Skin of body (tissue), 2 donors: ENCODE data around the gene CPAMD8. TPM values are rescaled to one million over a fixed set of nuclear protein-coding genes. Genes with fewer than 3 reads are reported as not detected.
"Not testable (repeated sequence)": the region's sequence is repeated elsewhere in the genome, so short reads cannot be mapped to it uniquely, and the experiment has no call there.

Source experiments
- DNase-seq: peaks from one replicate; lab custom pipeline; 2025; lab: John Stamatoyannopoulos, UW
- total RNA-seq: library from RNA; depleted of rRNA; stranded (reverse); fragments of >200 nt; gene quantifications from one replicate; pipeline ENCODE4 v1.2.3, GENCODE V29; 2014

The CPAMD8 gene
- total RNA-seq, 1 donor from 2014 or later = 4.0 TPM

DNA sequence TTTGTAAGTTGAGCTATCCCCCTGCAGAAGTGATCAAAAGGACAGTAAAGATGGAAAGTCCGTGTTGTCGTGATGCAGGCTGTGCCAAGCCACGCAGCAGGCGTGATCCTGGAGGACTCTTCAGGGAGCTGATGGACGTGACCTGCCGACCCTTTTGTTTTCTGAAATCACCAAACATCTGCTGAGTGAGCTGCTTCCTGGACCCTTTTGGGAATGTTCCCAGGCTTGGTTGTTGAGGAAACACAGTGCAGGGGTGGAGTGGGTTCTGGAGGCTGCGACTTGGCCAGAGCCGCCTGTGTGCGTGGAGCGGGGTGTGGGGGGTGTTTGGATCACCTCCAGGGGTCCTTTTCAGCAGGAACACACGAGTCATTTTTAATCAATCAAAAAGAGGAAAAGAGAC, 15.4 kb upstream of the CPAMD8 start:
- peak; percentile 31 for DNase-seq

DNA sequence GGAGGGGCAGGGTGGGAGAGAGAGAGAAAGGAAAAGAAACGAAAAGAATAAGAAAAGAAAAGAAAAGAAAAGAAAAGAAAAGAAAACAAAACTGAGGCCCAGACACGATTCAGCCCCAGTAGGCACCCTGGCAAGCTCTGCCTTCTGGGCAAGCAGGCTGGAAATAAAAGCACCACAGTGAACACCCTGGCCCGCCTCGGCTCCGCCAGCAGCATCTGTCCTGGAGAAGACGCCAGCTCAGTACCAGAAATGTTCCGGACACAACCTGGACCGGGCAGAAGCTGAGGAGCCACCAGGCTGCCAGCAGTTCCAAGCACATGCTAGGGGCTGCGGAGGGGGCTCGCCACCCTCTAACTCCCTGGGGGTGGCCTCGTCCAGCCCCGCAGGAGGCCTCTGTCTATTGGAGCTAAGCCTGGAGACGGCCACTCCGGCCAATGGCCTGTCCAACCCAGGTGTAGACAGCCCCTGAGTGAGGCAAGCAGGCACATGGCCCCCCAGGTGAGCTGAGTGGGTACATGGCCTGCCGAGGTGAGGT, 11.4 kb upstream of the CPAMD8 start:
- DNase-seq = no peak

DNA sequence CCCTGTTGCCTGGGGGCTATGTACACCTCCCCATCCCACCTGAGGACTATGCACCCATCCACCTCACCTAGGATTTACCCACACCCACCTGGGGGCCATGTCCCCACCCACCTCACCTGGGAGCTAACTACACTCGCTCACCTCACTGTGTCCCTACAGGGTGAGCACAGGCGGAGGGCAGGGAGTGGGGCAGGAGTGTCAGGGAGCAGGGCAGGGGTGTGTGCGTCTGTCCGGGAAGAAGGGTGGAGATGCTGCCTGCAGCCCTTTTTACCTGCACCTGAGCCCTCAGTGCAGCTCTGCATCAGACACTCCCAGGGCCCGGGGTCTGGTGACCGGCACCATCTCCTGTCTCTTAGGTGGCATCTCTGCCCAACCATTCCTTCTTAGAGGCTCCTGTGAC, 10.6 kb upstream of the CPAMD8 start:
- no peak for DNase-seq

DNA sequence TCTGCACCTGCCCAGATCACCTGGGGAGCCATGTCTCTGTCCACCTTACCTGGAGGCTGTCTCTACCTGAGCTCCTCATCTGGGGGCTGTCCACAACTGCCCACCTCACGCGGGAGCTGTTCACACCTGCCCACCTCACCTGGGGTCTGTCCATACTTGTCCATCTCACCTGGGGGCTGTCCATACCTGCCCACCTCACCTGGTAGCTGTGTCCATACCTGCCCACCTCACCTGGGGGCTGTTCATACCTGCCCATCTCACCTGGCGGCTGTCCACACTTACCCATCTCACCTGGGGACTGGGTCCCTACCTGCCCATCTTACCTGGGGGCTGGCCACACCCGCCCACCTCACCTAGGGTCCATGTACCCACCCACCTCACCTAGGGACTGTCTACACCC, 10.0 kb upstream of the CPAMD8 start:
- no peak for DNase-seq

DNA sequence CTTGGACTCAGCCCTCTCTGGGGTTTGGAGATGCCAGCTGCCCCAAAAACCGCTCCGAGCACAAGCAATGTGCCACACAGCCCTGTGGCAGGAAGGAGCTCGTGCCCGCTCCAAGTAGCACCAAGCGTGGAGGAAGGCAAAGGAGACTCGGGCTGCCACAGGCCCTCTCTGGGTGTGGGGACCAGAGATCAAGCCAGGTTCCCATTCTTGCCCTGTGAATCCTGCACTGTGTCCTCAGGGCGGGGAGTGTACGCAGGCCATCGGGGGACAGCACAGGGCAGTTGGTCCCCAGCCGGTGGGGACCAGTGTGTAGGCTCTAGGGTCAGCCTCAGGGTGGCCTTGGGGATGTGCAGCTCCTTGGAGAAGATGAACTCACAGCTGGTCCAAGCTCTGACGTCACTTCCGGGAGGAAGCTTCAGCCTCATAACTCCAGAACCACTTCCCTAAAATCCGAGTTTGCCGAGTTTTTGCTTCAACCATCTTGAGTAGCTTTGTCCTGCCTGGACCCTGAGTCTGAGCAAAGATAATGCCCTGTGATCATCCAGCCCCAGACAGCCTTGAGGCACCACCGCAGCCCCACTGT, 9.3 kb upstream of the CPAMD8 start:
- DNase-seq = no peak

DNA sequence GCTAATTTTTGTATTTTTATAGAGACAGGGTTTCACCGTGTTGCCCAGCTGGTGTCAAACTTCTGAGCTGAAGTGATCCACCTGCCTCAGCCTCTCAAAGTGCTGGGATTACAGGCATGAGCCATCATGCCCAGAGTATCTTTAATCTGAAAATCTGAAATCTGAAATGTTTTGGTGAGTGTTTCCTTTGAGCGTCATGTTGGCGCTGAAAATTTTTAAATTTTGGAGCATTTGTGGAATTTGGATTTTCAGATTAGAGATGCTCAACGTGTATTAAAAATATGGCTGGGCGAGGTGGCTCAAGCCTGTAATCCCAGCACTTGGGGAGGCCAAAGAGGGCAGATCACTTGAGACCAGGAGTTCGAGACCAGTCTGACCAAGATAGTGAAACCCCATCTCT, 5.1 kb upstream of the CPAMD8 start:
- no peak for DNase-seq

DNA sequence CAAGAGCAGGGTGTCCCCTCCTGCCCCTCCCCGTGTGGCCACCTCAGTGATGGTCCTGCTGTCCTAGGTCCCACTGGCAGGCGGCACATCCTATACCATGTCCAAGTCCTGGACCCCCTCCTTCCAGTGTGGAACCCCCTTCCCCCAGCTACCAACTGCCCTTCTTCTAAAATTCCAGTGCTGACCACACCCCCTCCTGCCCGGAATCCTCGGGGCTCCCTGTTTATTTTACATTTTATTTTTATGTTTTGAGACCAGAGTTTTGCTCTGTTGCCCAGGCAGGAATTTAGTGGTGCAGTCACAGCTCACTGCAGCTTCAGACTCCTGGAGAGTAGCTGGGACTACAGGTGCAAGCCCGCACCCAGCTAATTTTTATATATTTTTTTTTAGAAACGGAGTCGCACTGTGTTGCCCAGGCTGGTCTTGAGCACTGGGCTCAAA, 945 bp upstream of the CPAMD8 start:
- no peak for DNase-seq

DNA sequence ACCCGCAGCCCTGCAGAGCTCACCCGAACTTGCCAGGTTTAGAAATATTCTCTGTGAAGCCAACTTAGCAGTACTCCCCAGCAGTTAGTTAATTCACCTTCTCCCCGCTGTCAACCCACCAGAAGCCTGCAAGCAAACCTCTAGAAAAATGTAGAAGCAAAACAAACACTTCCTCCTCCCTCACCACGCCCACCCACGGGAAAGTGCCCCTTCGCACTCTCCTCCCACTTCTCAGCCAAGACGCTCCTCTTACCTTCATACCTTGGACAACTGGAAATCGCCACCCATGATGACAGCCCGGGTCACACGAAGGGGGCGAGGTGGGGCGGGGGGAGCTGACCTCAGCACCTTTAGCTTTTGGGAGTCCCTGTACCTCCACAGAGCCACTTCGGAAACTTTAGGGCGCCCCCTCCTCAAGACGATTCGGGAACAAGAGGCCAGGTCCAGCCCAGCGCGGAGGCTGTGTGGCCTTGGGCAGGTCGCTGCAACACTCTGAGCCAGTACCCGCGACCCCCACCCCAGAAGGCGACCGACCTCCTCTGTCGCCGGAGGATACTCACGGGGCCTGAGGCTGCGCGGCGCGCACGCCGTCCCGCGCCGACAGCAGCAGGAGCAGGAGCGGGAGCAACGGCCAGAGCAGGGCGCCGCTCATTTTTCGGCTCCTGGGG, 485 bp downstream of the CPAMD8 start:
- no peak for DNase-seq

DNA sequence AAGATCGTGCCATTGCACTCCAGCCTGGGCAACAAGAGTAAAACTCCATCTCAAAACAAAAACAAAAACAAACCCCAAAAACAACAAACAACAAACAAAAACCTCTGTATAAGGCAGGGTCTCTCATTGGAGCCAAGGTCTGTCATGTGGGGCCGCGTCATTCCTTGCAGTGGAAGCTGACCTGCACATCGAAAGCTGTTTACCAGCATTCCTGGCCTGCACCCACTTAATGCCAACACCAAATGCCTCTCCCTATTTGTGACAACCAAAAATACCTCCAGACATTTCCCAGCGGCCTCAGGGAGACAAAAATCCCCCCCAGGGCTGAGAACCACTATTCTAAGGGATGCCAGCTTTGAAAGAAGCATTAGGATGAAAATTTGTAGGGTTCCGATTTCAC, 1.2 kb downstream of the CPAMD8 start:
- DNase-seq = no peak

DNA sequence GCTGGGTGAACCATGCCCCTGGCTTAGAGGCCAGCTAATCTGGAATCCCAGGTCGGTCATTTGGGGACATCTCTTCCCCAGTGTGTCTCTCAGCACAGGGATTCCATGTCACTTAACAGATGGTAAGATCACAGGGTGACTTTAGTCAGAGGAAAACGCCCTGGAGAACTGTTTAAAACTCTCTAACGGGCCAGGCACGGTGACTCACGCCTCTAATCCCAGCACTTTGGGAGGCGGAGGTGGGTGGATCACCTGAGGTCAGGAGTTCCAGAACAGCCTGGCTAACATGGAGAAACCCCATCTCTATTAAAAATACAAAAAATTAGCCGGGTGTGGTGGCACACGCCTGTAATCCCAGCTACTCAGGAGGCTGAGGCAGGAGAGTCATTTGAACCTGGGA, 1.7 kb downstream of the CPAMD8 start:
- DNase-seq = not testable (repeated sequence)

DNA sequence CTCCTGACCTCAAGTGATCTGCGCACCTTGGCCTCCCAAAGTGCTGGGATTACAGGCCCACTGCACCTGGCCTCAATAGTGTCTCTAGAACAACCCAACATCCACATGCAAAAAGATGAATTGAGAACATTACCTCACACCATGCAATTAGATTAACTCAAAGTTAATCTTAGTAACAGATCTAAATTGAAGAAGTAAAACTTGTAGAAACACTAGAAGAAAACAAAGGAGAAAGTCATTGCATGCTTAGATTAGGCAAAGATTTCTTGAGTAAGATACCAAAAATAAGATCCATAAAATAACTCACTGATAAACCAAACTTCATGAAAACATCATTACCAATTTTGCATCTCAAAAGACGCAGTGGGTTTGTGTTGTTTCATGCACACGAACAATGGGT, 2.8 kb downstream of the CPAMD8 start:
- no peak for DNase-seq

DNA sequence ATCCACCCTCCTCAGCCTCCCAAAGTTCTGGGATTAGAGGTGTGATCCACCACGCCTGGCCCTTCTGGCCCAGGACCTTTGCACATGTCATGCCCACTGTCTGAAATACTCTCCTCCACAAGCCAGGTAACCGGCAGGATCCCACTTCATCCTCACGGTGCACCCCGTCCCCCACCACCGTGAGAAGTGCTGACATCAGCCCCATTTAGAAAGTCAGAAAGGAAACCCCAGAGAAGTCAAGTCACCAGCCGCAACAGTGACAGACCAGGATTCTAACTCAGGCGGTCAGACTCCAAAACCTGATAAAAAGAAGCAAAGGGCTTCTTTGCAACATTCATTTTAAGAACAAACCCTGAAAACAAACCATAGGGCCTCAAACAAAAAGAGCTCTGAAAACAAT, 3.9 kb downstream of the CPAMD8 start:
- DNase-seq = no peak

DNA sequence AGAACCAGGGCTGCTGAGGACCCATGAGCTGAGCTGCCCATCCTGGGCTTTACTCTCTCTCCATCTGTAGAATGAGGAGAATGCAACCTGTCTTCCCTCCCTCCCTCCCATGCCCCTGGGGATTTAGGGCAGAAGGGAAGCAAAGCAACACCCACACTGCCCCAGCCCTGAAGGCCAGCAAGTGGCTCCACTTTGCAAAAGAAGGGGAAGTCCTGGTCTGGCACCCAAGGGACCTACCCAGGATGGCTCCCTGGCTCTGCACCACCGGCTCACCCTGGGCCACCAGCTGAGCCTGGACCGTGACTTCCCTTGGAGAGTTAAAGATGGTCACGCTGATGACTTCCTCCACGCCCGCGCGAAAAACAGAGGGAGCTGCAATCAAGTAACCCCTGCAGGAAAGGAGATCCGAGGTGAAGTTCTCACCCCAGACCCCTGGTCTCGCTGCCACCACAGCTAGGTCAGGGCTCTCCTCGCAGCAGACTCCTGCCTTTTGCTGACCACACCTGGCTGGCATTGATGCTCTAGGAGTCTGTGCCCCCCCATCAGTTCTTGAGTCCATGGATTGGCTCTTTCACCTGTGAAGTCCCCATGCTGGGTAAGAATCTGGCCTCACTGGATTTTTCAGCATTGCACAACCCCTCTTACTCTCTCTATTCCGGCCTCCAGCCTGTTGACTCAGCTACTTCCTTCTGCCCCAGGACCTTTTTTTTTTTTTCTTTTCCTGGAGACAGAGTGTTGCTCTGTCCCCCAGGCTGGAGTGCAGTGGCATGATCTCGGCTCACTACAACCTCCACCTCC, 4.6 kb downstream of the CPAMD8 start:
- no peak for DNase-seq

DNA sequence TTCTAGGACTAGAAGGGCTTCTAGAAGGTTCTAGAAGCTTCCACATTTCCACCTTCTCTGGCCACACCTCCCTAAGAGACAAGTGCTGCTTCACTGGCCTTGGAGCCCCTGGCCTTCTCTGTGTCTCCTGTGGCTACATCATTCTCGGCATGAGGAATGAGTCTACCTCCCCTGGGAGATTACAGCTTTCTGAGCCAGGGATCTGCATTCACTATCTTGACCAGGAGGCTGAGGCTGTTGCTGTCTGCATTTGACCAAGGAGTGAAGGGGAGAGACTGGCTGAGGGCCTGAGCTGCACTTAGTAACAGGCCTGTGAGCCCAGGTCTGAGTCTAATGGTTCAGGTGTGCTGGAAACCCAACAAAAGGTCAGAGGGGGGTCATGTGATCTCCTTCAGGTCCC, 5.3 kb downstream of the CPAMD8 start:
- no peak for DNase-seq

DNA sequence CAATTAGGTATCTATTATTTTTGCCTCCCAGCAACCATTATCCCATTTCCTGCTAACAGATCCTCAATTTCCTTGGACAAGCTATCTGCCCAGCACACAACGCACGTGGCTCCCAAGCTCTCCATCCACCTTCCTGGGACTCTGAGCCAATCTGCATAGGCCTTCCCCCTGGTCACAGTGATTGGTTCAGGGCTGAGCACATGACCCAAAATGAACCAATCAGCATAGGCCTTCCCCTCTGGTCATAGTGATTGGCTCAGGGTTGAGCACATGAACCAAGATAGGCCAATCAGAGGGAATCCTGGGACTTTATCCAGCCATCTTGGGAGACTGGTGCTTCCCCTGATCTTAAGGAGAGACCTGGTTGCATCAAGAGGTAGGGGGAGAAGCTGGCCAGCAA, 5.8 kb downstream of the CPAMD8 start:
- no peak for DNase-seq

DNA sequence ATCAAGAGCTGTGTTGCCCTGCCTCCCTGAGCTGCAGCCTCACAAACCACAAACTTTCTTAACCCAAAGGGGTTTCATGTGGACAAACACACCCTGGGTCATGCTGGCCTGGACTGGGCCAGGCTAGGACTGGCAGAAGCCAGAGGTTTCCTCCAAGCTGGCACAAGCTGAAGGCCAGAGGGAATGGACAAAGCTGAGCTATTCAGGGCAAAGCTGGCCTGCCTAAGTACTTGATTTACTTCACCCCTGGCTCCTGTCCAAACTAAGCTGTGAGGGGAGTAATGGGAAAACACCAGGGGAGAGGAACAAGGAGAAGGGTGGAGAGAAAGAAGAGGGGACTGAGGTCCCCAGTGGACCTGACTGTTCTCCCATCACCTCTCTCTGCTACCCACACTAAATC, 6.2 kb downstream of the CPAMD8 start:
- DNase-seq = no peak

DNA sequence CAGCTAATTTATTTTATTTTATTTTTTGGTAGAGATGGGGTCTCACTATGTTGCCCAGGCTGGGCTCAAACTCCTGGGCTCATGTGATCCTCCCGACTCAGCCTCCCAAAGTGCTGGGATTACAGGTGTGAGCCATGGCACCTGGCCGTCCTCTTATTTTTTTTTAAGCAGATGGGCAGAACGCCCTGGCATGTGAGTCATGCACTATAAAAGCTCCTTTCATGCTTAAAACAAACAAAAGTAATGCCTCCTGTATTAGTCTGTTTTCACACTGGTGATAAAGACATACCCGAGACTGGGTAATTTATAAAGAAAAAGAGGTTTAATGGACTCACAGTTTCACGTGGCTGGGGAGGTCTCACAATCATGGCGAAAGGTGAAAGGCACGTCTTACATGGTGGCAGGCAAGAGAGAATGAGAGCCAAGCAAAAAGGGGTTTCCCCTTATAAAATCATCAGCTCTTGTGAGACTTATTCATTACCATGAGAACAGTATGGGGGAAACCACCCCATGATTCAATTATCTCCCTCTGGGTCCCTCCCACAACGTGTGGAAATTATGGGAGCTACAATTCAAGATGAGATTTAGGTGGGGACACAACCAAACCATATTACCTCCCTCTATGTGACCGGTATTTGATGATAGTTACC, 12.3 kb downstream of the CPAMD8 start:
- not testable (repeated sequence) for DNase-seq

DNA sequence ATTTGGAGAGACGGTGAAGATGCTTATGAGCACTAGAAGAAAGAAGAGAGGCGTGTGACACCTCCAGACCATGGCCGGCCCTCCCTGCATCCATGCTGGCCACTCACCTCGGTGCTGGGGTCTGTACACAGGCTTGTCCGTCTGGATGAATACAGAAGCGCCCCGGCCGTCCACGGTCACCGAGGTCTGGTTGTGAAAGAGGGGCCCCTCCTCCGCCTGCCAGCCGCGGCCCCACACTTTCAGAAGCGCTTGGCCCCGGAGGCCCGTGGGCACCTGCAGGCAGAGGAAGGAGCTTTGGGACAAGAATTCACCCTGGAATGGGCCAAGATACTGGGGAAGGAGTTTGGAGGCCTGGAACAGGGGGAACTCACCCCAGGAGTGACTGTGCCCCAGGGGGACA, 15.1 kb downstream of the CPAMD8 start:
- DNase-seq = no peak

DNA sequence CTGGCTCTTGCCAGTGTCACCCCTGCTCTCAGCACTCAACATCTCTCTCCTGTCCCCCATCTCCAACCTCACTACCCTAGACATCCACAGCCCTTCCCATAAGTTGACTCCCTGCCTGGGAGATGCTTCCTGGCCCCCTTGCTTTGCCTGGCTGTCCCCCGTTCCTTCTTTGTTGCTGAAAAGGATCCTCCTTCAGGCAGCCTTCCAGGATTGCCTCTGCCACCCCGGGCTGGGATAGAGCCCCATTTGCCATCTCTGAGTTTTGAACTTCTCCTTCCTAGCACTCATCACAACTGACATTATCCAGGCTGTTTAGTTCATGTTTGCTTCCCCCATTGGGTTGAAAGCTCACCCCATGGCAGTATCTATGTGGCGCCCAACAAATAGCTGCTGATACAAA, 20.0 kb downstream of the CPAMD8 start:
- DNase-seq = no peak

DNA sequence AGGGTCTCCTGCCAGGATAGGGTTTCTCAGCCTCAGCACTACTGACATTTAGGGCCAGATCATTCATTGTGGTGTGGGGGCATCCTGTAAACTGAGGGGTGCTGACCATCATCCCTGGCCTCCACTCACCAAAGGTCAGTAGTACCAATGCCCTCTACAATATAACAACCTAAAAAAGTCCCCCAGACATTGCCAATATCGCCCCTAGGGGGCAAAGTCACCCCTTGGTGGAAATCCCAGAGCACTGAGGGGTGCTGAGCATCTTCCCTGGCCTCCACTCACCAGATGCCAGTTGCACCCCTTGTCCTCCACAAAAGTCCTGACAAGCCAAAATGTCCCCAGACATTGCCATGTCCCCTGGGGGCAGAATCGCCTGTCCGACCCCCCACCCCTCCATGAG, 21.6 kb downstream of the CPAMD8 start:
- DNase-seq = no peak

DNA sequence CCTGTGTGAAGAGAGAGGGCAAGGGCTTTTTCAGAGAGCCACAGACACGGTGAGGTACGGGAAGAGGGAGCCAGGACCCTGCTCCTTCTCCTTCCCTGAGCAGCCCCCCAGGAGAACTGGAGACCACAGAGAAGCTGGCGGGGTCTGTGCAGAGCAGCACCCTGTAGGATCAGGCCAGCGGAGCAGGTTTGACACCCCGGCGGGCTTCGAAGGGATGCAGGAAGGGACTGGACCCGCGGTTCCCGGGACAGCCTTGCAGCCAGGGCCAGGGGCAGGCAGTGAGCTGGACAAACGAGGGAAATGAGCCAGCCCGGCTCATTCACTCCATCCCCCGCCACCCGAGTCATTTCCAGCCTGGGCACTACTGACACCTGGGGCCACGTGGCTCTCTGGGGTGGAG, 22.2 kb downstream of the CPAMD8 start:
- no peak for DNase-seq

DNA sequence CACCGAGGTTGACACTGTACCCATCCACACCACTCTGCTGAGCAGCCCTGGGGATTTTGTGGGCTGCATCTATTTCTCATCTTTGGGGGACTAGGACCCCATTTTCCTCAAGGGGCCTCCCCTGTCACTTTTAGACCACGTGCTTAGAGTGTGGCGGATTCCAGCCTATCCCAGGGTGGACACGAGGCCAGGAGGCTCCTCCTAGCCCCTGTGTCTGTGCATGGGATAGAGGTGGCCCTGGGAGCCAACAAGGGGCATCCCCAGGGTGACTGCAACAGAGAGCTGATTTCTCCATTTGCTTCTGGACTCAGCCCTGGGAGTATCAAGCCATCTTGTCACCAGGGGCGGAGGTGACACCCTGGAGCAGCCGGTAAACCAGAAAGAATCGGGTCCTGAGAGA, 24.2 kb downstream of the CPAMD8 start:
- DNase-seq = no peak
